ENCODE measurements around the gene WEE2. TPM values are rescaled to one million over a fixed set of nuclear protein-coding genes. Genes with fewer than 3 reads are reported as not detected.

WEE2 gene
- total RNA-seq, 2 experiments from 2014 or later: 0.08 to 0.14 TPM

- Histone ChIP-seq H3K27me3 (ENCODE audit: control insufficient read depth in 1 of 2, insufficient read depth in 2 of 2, low read length in 2 of 2) (no peaks in the 10 kb centered on the region), H3K27ac (ENCODE audit: low read depth in 1 of 2, low read length in 2 of 2) (no peak overlapping the region), H3K36me3 (ENCODE audit: insufficient read depth, low read length) (no peaks in the 10 kb centered on the region), H3K9me3 (ENCODE audit: control insufficient read depth in 1 of 2, insufficient read depth in 1 of 2, low read length in 2 of 2) (no peaks in the 10 kb centered on the region), H3K4me1 (ENCODE audit: insufficient read depth, low read length) (no peaks in the 10 kb centered on the region), H3K4me3 (ENCODE audit: low read length) (no peak overlapping the region)
- ChIA-PET POLR2A (no interaction called here), CTCF (interaction anchor here (0.8 to 1.3 kb wide), 2 partner anchors 10 kb away, joined by 3 read pairs; partner anchors contain the start of gene DENND11)
- Mint-ChIP-seq H3K27ac (no peak overlapping the region), H3K36me3 (ENCODE audit: low read depth) (peaks cover 4% of the 10 kb centered on the region), H3K27me3 (no peaks in the 10 kb centered on the region), H3K4me3 (no peak overlapping the region), H3K4me1 (ENCODE audit: low read depth) (no peaks in the 10 kb centered on the region), H3K9me3 (no peaks in the 10 kb centered on the region)
- TF ChIP-seq CTCF (IDR thresholded peaks at IDR 0.05): no peak
- intact Hi-C loops (cut with DNase I, micrococcal nuclease): no loop called here
- no peak for ATAC-seq (ENCODE audit: poor library complexity)
- DNase-seq: no peak
Observed at GRCh38 chr7:141712603-141713255, 4.6 kb downstream of the WEE2 start.

GRCh38 chr7:141713890-141714289, 5.7 kb downstream of the WEE2 start:
- Mint-ChIP-seq H3K4me3 (no peak overlapping the region), H3K36me3 (ENCODE audit: low read depth) (peaks cover 7% of the 10 kb centered on the region), H3K27ac (no peak overlapping the region), H3K9me3 (no peaks in the 10 kb centered on the region), H3K27me3 (no peaks in the 10 kb centered on the region), H3K4me1 (ENCODE audit: low read depth) (no peaks in the 10 kb centered on the region)
- intact Hi-C loops (cut with DNase I, micrococcal nuclease): no loop called here
- Histone ChIP-seq H3K4me3 (ENCODE audit: low read length) (no peak overlapping the region), H3K27me3 (ENCODE audit: control insufficient read depth in 1 of 2, insufficient read depth in 2 of 2, low read length in 2 of 2) (no peaks in the 10 kb centered on the region), H3K27ac (ENCODE audit: low read depth in 1 of 2, low read length in 2 of 2) (no peak overlapping the region), H3K36me3 (ENCODE audit: insufficient read depth, low read length) (no peaks in the 10 kb centered on the region), H3K4me1 (ENCODE audit: insufficient read depth, low read length) (no peaks in the 10 kb centered on the region), H3K9me3 (ENCODE audit: control insufficient read depth in 1 of 2, insufficient read depth in 1 of 2, low read length in 2 of 2) (no peaks in the 10 kb centered on the region)
- TF ChIP-seq CTCF (IDR thresholded peaks at IDR 0.05): no peak
- ChIA-PET CTCF (interaction anchor here (1.3 kb wide), 1 partner anchor 12 kb away, joined by 3 read pairs; the partner anchor contains the start of gene DENND11), POLR2A (no interaction called here)
- no peak for DNase-seq
- ATAC-seq (ENCODE audit: poor library complexity): no peak

GRCh38 chr7:141714571-141714970, 6.4 kb downstream of the WEE2 start:
- CTCF ChIA-PET: no interaction called here
- POLR2A ChIA-PET: no interaction called here

More at GRCh38 chr7:141714571-141714970, 6.4 kb downstream of the WEE2 start:
- no peaks in the 10 kb centered on the region for H3K27me3 ChIP-seq (ENCODE audit: control insufficient read depth in 1 of 2, insufficient read depth in 2 of 2, low read length in 2 of 2)
- DNase-seq: no peak
- H3K4me3 ChIP-seq (ENCODE audit: low read length): no peak overlapping the region
- H3K4me1 ChIP-seq (ENCODE audit: insufficient read depth, low read length): no peaks in the 10 kb centered on the region
- H3K27me3 Mint-ChIP-seq: no peaks in the 10 kb centered on the region
- H3K4me3 Mint-ChIP-seq: no peak overlapping the region
- no peaks in the 10 kb centered on the region for H3K9me3 Mint-ChIP-seq
- intact Hi-C loops (cut with DNase I, micrococcal nuclease): no loop called here
- no peak overlapping the region for H3K27ac Mint-ChIP-seq
- no peaks in the 10 kb centered on the region for H3K36me3 ChIP-seq (ENCODE audit: insufficient read depth, low read length)
- no peak for ATAC-seq (ENCODE audit: poor library complexity)
- no peaks in the 10 kb centered on the region for H3K9me3 ChIP-seq (ENCODE audit: control insufficient read depth in 1 of 2, insufficient read depth in 1 of 2, low read length in 2 of 2)
- H3K27ac ChIP-seq (ENCODE audit: low read depth in 1 of 2, low read length in 2 of 2): no peak overlapping the region
- H3K4me1 Mint-ChIP-seq (ENCODE audit: low read depth): no peaks in the 10 kb centered on the region
- H3K36me3 Mint-ChIP-seq (ENCODE audit: low read depth): peaks cover 7% of the 10 kb centered on the region
- TF ChIP-seq CTCF (IDR thresholded peaks at IDR 0.05): no peak
